T47D (cell line): ENCODE measurements around the gene NIPBL.
"Not testable (repeated sequence)": the region's sequence is repeated elsewhere in the genome, so short reads cannot be mapped to it uniquely, and the experiment has no call there.

Experiments
- DNase-seq, 2 experiments: peaks; one replicate each; pipeline versions ENCODE4 v3.0.0 to v3.0.0-alpha.2; 2011 to 2012; ENCODE audit warnings: low read depth in 1 of 2, low spot score in 1 of 2
- JUND ChIP-seq: IDR thresholded peaks from 2 replicates; pipeline ENCODE4 v1.6.1; 2012; ENCODE audit warnings: low read depth
- in situ Hi-C: cut with HindIII; loops from 2 replicates; pipeline ENCODE4 v1.10.0; 2016; ENCODE audit warnings: low sequenced_read_pairs, low pct_unique_long_range_greater_than_20kb

The NIPBL gene

GRCh38 chr5:36876299-36876964, at the start of gene NIPBL:
Gene NIPBL (plus strand): TSS chr5:36876769. CDS start chr5:36953697, 76,928 bp downstream.
- peak; percentile 73 to 97 for DNase-seq
- no peak for TF ChIP-seq JUND
- in situ Hi-C loops: no loop called here

GRCh38 chr5:36832274-36832673, 44.3 kb upstream of the NIPBL start:
- DNase-seq: peak in 1 of 2 experiments; percentile 28
- TF ChIP-seq JUND: no peak
- in situ Hi-C loops: no loop called here

- in situ Hi-C loops: no loop called here
These were observed 39.7 kb upstream of the NIPBL start for GRCh38 chr5:36836831-36837230.

GRCh38 chr5:36839489-36840476, 36.8 kb upstream of the NIPBL start:
- in situ Hi-C loops: no loop called here
- DNase-seq: no peak
- no peak for TF ChIP-seq JUND

More at GRCh38 chr5:36836831-36837230, 39.7 kb upstream of the NIPBL start:
- DNase-seq: peak in 1 of 2 experiments; percentile 2
- TF ChIP-seq JUND: no peak

- TF ChIP-seq JUND: no peak
- in situ Hi-C loops: no loop called here
- DNase-seq: no peak
These were observed 34.9 kb upstream of the NIPBL start for GRCh38 chr5:36841677-36842076.

- in situ Hi-C loops: no loop called here
- no peak for DNase-seq
- TF ChIP-seq JUND: no peak
These were observed 34.5 kb upstream of the NIPBL start for GRCh38 chr5:36842087-36842486.

- TF ChIP-seq JUND: no peak
- in situ Hi-C loops: no loop called here
- DNase-seq: no peak
These were observed 32.3 kb upstream of the NIPBL start for GRCh38 chr5:36844305-36844704.

- DNase-seq, in situ Hi-C loops: not testable (repeated sequence)
These were observed 28.0 kb upstream of the NIPBL start for GRCh38 chr5:36848545-36848944.

GRCh38 chr5:36852903-36853302, 23.7 kb upstream of the NIPBL start:
- not testable (repeated sequence) for DNase-seq
- in situ Hi-C loops: loop anchor here (25.0 kb wide), 1 partner anchor 91 kb away; no protein-coding TSS in a partner anchor

GRCh38 chr5:36854402-36855140, 22.0 kb upstream of the NIPBL start:
- TF ChIP-seq JUND: no peak
- DNase-seq: no peak
- in situ Hi-C loops: loop anchor here (25.0 kb wide), 1 partner anchor 92 kb away; no protein-coding TSS in a partner anchor

GRCh38 chr5:36855141-36855495, 21.5 kb upstream of the NIPBL start:
- in situ Hi-C loops: loop anchor here (25.0 kb wide), 1 partner anchor 93 kb away; no protein-coding TSS in a partner anchor
- DNase-seq: no peak
- TF ChIP-seq JUND: no peak

- TF ChIP-seq JUND: no peak
- in situ Hi-C loops: loop anchor here (25.0 kb wide), 1 partner anchor 100 kb away; no protein-coding TSS in a partner anchor
- DNase-seq: no peak
These were observed 14.7 kb upstream of the NIPBL start for GRCh38 chr5:36861871-36862270.
